ENCODE data around the gene RRP12. TPM values are rescaled to one million over a fixed set of nuclear protein-coding genes. Genes with fewer than 3 reads are reported as not detected.
"Not testable (repeated sequence)": the region's sequence is repeated elsewhere in the genome, so short reads cannot be mapped to it uniquely, and the experiment has no call there.

RRP12 gene
- total RNA-seq, 1 donor from 2014 or later = 9.6 TPM

DNA sequence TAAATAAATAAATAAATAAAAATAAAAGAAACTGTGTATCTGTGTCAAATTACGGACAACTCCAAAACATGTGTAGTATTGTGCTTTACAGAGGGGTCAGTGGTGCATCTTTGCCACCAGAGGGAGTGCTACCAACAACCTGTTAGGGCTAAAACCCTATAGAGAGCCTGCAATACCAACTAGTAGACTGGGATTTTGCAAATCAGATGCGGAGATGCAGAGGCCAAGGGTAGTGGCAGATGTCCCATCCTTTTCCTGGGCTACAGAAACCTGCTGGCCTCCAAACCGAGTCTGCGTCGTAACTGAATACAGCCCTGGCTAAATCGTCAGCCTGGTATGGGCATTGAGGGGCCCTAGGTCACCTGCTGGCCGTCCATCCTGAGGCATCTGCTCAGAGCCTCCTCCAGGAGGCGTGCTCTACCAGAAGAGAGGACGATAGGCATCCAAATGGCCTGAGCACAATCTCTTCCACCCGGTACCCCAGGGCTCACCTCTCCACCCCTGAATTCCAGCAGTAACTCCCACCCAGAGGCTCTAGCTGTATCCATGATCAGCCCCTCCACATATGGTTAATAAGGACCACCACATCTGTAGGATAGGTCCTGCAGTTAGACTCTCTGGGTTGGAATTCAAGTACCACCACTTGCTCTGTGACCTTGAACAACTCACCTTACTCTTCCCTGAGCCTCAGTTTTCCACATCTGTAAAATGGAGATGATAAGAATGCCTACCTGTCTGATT, 6.2 kb upstream of the RRP12 start:
- peak; percentile 84 for DNase-seq (ENCODE audit: low spot score)

DNA sequence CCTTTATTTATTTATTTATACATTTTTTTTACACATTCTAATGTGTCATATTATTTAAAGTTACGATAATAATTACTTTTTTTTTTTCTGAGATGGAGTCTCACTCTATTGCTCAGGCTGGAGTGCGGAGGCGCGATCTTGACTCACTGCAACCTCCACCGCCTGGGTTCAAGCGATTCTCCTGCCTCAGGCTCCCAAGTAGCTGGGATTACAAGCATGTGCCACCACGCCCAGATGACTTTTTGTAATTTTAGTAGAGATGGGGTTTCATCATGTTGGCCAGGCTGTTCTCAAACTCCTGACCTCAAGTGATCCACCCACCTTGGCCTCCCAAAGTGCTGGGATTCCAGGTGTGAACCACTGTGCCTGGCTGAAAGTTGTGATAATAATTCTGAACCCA, 5.3 kb upstream of the RRP12 start:
- not testable (repeated sequence) for DNase-seq (ENCODE audit: low spot score)

DNA sequence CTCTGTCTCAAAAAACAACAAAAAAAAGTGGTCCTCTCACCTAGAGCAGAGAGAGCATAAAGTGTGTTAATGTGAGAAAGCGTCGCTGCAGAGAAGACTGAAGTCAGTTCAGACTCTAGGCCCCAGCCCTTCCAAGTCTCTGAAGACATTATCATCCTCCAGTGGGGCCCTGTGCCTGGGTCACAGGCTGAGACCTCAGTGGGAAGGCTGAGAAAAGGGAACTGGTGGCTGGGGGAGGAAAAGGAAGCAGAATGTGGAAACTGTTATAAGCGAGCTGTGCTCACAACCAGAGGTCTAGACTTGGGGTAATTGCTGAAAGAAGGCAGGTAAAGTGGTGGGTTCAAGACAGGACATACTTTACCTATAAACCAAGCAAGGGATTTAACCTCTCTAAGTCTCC, 4.9 kb upstream of the RRP12 start:
- DNase-seq (ENCODE audit: low spot score) = no peak

DNA sequence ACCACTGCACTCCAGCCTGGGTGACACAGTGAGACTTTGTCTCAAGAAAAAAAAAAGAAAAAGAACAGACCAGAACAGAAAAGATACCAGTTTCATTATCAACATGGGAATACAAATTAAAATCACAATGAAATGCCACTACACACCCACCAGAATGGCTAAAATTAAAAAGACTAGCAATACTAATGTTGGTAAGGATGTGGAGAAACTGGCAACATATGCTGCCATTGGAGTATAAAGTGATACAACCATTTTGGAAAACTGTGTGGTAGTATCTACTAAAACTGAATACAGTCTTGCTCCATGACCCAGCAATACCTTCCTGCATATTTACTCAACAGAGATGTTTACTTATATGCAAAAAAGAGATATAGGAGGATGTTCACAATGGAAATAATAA, 2.9 kb upstream of the RRP12 start:
- DNase-seq (ENCODE audit: low spot score) = no peak

DNA sequence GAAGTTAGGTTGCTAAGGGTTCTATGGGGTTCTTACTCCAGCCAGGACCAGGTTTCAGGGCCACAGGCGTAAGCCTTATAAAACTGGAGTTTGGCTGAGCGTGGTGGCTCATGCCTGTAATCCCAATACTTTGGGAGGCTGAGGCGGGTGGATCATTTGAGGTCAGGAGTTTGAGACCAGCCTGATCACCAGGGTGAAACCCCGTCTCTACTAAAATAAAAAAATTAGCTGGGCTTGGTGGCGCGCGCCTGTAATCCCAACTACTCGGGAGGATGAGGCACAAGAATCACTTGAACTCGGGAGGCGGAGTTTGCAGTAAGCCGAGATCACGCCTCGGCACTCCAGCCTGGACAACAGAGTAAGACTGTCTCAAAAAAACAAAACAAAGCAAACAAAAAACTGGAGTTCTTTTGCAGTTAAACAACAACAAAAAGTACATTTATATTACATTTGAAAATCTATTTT, 347 bp upstream of the RRP12 start:
- no peak for DNase-seq (ENCODE audit: low spot score)

DNA sequence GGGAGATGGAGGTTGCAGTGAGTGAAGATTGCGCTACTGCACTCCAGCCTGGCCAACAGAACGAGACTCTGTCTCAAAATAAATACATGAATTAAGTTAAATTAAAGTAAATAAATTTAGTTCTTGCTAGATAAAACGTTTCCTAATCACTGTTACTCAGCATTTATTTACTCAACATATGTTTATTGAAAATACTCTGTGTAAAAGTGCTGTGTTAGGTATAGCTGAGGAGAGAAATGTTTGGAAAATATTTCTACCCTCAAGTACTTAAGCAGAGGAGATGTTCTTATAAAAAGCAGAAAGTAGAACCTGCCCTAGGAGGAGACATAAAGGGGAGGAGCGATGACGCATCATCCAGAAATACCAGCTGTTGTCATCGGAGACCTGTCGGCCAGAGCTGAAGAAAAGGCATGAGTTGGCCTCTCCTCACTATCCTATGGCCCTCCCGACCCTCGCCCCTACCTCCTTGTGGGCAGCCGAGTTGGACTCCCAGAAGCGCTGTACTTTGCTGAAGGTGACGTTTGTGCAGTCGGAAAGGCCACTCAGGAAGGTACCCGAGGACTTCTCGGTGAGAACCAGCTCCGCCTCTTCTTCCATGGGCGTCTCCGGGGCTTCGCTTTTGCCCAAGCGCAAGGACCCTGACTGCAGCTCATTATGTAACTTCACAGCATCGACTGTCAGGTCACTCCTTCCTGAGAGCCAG, 1.1 kb downstream of the RRP12 start:
- peak; percentile 31 for DNase-seq (ENCODE audit: low spot score)

DNA sequence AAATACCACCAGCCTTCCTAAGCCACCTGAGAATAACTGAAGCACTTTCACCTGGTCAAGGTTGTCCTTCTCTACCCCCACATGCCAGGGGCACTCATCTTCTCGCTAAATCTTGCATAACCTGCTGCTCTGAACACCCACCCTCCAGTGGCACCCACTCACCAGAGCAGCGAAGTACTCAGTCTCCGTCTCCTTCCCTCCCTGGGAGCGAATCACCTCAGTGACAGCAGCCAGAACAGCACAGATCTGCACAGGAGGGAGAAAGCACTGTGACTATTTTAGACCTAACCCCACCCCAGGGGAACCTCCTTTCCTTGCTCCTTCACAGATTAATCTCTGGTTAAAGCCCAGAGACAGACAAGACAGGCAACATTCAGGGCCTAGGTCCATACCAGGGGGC, 5.1 kb downstream of the RRP12 start:
- no peak for DNase-seq (ENCODE audit: low spot score)

DNA sequence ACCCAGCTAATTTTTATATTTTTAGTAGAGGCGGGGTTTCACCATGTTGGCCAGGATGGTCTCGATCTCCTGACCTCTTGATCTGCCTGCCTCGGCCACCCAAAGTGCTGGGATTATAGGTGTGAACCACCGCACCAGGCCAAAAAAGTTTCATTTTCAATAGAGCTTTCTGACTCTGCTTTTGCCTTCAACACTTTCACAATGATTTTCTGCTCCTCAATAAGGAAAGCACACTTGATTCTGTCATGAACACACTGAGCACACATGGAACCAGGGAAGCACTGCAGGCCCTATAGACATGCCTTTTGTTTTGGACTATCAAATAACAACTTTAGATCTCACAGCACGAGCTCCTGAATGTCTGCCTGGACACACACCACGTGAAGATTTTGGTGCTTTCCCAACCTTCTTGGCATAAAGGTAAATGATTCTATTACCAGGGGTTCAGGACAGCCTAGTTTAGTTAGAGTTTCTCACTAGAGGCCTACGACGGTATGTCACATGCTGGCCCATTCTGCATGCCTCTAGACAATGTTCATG, 8.0 kb downstream of the RRP12 start:
- DNase-seq (ENCODE audit: low spot score) = no peak

DNA sequence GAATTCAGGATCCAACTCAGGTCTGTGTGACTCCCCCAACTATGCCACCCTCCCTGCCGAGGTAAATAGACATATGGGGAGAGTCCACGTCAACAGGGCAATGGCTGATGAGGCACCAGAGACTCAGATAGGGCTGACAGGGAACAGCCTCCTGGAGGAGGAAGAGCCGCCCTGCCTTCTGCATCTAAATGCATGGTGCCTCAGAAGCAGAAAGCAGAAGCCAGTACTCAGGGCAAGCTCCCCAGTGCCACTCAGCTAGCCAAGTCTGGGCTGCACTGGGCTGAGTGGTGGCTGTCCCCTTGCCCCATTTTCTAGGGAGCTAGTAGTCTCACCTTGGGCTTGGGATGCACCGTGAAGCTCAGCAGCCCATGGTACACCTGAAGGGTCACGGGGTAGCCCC, 11.0 kb downstream of the RRP12 start:
- no peak for DNase-seq (ENCODE audit: low spot score)

DNA sequence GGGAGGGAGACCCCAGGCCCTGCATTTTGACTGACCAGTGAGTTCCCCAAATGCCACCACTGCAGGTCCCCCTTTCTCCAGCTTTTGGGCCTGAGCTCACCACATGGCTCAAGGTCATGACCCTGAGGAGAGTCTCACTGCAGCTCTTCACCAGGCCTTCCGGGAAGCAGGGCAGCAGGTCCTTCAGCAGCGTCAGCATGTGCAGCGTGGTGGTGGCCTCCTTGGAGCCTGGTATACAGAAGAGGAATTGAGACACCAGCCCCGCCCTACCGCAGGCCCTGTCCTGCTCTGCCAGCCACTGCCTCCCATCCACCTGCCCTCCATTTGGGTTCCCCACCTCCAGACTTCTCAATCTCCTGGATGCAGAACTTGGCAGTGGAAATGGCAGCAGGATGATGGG, 13.0 kb downstream of the RRP12 start:
- no peak for DNase-seq (ENCODE audit: low spot score)

DNA sequence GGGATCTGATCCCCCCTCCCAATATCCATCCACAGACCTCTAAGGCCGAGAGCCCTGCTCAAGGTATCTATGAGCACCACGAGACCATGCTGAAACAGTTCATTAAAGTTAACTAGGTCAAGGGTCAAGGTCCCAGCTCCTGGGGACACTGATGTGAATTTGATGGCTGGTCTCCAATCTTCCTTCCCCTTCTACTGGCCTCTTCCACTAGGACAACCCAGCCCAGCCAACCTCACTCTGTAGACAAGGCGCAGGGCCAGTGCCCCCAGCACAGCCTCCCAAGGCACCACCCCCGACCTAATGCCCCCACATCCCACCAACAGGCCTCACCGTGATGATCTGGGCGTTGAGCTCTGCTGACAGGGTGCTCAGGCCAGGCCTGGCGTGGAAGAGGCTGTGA, 15.6 kb downstream of the RRP12 start:
- no peak for DNase-seq (ENCODE audit: low spot score)

DNA sequence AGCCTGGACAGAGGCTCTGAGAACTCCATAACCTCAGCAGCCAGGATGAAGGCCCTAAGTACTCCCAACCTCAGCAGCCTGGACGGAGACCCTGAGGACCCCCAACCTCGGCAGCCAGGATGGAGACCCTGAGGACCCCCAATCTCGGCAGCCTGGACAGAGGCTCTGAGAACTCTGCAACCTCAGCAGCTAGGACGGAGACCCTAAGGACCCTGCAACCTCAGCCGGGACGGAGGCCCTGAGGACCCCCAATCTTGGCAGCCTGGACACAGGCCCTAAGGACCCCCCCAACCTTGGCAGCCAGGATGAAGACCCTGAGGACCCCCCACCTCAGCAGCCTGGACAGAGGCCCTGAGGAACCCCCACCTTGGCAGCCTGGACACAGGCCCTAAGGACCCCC, 16.5 kb downstream of the RRP12 start:
- no peak for DNase-seq (ENCODE audit: low spot score)

DNA sequence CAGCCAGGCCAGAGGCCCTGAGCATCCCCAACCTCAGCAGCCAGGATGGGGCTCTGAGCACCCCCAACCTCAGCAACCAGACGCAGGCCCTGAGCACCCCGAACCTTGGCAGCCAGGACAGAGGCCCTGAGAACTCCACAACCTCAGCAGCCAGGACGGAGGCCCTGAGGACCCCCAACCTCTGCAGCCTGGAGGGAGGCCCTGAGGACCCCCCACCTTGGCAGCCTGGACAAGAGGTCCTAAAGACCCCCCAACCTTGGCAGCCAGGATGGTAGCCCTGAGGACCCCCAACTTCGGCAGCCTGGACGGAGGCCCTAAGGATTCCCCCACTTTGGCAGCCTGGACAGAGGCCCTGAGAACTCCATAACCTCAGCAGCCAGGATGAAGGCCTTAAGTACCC, 17.0 kb downstream of the RRP12 start:
- DNase-seq (ENCODE audit: low spot score) = no peak

DNA sequence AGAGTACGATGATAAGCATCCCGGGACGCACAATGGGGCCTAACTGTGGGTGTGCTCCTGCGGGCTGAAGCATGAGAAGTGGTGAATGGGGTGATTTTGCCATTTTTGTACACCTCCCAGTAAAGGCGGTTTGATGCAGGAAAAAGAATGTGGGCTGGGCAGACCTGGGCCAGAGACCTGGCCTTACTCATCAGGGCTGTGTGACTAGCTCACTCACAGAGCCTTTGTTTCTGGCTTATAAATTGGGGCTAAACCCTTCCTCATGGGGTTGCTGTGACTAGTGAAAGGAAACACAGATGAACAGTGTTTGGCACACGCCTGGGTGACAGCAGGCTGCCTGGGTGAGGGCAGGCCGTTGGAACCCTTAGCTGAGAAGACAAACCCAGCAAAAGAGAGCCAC, 18.0 kb downstream of the RRP12 start:
- no peak for DNase-seq (ENCODE audit: low spot score)

DNA sequence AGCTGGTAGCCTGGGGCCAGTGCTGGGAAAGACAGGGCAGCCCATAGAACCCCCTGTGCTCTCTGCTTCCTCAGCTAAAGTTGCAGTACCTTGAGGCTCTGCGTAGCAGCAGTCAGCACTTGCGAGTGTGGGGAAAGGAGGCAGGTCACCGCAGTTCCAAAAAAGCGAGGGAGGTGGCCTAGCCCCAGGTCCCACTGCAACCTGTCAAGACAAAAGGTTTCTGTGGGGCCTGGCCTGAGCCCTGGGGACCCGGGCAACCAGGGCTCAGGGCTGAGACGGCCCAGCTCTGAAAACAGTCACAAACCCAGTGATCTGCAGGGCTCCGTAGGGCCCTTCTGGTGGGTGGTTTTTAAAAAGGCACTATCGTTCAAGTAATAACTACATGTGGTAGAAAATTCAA, 19.5 kb downstream of the RRP12 start:
- DNase-seq (ENCODE audit: low spot score) = no peak

DNA sequence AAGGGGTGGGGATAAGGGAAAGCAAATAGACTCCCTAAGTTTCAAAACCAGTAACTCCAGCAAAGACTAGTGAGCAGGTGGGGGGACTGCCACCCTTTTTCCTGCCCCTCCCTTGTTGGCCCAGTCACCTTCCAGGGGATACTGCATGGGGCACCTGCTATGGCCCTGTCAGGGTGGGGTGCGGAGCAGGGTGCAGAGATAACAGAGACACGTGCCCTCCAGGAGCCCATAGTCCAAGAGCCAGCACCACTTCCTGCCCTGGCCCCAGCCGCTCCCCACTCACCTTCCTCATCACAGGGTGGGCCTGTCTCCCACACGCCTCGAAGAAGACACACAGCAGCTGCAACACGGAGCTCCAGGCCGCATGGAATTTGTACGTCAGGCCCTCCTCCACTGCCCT, 20.6 kb downstream of the RRP12 start:
- DNase-seq (ENCODE audit: low spot score) = no peak

DNA sequence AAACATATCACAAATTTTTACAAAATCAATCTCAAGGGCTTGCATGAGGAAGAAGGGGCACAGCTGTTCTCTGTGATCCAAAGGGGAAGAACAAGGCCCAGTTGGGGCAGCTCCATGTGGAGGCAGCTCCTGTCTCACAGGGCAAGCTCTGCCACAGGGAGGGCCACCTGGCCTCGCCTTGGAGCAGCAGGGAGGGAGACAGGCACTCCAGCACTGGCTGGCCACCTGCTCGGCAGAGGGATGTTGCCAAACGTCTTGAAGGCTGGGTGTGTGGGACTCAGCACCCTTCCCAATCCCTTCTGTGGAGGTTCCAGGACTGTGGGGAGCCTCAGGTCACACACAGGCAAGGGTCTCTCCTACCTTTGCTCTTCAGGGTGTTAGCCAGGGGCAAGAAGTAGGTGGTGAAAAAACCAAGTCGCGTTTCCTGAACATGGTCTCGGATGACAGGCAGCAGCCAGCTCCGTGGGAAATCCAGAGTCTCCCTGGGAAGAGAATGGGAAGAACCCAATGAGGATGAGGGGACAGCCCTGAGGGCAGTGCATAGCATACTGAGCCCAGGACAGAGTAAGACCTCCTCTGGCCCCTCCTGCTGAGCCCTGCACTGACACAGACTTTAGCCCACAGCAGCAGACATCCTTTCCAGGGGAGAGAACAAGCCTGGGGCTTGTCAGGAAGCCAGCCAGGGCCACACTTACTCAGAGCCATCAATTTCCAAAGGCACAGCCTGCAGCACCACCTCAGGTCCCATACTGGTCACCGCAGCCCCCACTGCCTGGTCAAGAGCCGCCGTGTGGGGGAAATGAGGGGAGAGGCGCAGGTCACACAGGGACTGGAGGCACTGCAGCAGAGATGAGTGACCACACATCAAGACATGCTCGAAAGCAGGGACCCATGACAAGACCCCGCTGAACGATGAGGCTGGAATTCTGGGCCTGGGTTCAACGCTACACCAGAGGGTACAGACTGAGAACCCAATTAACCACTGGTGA, 21.9 kb downstream of the RRP12 start:
- DNase-seq (ENCODE audit: low spot score) = no peak

DNA sequence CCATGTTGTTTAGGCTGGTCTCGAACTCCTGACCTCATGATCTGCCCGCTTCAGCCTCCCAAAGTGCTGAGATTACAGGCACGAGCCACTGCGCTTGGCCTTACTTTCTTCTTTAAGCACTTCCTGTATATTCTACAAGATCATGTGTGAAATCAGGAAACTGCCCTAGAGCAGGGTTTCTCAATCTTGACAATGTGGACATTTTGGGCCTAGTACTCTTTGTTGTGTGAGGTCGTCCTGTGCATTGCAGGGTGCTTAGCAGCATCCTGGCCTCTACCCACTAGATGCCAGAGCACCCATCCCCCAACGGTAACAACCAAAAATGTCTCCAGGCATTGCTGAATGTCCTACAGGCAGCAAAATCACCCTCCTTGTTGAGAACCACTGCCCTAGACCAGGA, 24.7 kb downstream of the RRP12 start:
- DNase-seq (ENCODE audit: low spot score) = no peak

DNA sequence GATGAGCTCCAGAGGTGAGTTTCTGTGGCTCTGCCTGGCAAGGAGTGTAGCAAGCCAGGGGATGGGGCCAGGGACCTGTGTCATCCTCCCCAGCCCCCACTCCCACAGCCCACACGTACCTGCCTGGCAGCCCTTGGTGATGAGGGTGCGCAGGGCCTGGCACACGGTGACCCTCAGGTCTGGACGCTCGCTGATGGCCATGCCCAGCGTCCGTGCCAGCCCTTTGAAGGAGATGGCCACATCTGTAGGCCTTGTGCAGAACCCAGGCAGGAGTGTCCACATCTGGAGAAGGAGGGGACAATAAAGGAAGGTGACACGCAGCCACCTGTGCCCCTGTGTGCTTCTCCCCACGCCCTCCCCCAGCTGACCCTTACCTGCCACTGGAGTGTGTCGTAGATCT, 27.7 kb downstream of the RRP12 start:
- DNase-seq (ENCODE audit: low spot score) = no peak

DNA sequence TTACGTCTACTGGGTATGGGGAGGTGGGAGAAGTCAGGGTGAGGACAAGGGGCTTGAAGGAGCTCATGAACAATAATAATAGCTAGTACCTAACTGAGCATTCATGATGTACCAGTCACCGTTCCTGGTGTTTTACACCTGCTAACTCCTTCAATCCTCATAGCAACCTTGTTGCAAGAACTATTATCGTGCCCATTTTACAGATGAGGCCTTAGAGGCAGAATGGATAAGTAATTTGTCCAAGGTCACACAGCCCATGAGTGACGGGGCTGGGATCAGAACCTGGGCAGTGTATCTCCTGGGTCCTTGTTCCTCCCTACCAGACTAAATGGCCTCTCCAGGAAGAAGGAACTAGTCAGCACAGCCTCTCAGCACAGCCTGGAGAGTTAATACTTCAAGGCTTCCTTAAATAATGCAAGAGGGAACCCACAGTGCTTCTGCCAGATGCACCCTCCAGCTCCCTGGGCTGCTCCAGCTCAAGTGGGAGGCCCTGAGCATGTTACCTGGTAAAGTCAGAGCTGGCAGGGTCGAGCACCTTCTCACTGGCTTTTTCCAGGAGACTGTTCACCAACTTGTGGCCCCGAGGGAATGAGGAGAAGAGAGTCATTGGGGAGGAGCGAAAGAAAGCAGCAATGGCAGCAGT, 28.8 kb downstream of the RRP12 start:
- no peak for DNase-seq (ENCODE audit: low spot score)

DNA sequence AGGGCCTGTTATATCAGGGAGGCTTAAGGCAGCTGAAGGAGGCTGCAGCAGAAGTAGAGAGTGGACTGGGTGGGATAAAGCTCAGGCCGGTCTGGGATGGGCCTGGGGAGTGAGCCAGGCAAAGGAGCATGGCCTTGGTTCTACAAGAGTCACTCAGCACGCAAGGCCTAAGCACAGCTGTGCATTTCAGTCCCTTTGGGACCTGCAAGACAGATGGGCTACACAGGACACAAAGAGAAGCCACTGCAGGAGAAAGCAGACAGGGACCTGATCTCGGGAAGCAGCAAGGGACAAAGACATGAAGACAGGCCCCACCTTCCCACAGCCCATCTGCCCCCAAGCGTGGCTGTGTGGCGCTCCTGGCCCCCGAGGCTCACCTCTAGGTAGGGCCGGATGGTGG, 29.4 kb downstream of the RRP12 start:
- no peak for DNase-seq (ENCODE audit: low spot score)

Measured in umbilical cord (tissue), 2 donors.